GM13977 (cell line): Measurements from ENCODE around the gene PIP5K1C.

ENCODE experiments used
- DNase-seq: peaks from one replicate; pipeline ENCODE4 v3.0.0; 2012; ENCODE audit warnings: low spot score
- CTCF ChIP-seq: IDR thresholded peaks from 2 replicates; pipeline ENCODE4 v1.5.1; 2012; ENCODE audit warnings: mild to moderate bottlenecking, control low read depth; ENCODE audit not compliant: insufficient read depth; ENCODE audit errors: extremely low read depth, missing control alignments
- in situ Hi-C: fragments of 300-500 bp; cut with MboI; formaldehyde crosslinking; loops from one replicate; pipeline ENCODE4 v1.12.0; 2022; ENCODE audit warnings: low sequenced_read_pairs, low pct_unique_long_range_greater_than_20kb, mixed read lengths, inconsistent platforms; ENCODE audit not compliant: unreplicated experiment

The PIP5K1C gene

DNA sequence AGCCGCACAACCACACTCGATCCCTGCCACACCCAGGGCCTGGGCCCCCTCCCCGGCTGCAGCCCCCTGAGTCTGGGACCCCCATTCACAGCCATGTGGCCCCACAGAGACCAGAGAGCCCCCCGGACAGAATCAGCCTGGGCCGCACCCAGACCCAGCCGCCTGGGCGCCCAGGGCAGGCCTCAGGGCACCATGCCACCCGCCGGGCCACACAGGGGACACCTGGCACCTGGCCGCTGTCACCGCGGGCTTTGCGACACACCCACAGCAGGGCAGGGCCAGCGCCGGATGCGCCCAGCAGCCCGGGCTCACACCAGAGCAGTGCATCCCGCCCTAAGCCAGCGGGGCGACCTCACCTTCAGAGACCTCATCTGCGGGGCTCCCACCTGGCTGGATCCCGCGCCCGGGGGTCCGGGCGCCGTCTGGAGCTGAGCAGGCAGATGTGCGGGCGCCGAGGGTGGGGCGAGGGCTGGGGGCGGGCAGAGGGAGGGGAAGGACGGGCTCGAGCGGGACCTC is 94.0 kb downstream of the PIP5K1C start:
- DNase-seq, result no peak
- in situ Hi-C loops, result no loop called here

GRCh38 chr19:3605770-3606169 is 94.5 kb downstream of the PIP5K1C start:
- in situ Hi-C loops, result no loop called here
- DNase-seq, result no peak
- no peak for TF ChIP-seq CTCF

More for the DNA sequence above, 94.0 kb downstream of the PIP5K1C start:
- TF ChIP-seq CTCF, result no peak

DNA sequence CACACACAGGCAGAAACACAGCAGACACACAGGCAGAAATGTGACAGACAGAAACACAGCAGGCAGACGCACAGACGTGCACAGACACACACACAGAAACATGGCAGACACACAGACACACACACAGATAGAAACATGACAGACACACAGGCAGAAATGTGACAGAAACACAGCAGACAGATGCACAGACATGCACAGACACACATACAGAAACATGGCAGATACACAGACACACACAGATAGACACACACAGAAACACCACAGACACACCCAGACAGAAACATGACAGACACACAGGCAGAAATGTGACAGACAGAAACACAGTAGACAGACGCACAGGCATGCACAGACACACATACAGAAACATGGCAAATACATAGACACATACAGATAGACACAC is 94.9 kb downstream of the PIP5K1C start:
- in situ Hi-C loops, result no loop called here
- no peak for TF ChIP-seq CTCF

GRCh38 chr19:3604987-3605343 is 95.3 kb downstream of the PIP5K1C start:
- in situ Hi-C loops, result no loop called here
- TF ChIP-seq CTCF, result no peak
- DNase-seq, result peak; percentile 84

More for the DNA sequence above, 94.9 kb downstream of the PIP5K1C start:
- DNase-seq, result no peak

- in situ Hi-C loops, result no loop called here
- no peak for DNase-seq
- TF ChIP-seq CTCF, result no peak
These were observed 95.9 kb downstream of the PIP5K1C start for GRCh38 chr19:3604227-3604986.

GRCh38 chr19:3603121-3603811 is 97.0 kb downstream of the PIP5K1C start:
- DNase-seq, result no peak
- TF ChIP-seq CTCF, result no peak
- in situ Hi-C loops, result no loop called here
